WTC11 (cell line): ENCODE data around the gene POLR3A. TPM values are rescaled to one million over a fixed set of nuclear protein-coding genes. Genes with fewer than 3 reads are reported as not detected.

ENCODE experiments used
- ATAC-seq: fragments of 200-7000 bp; cut with Tn5 transposase; 2 replicates; pipeline ENCODE4 v1.10.0; 2021; ENCODE audit warnings: mild to moderate bottlenecking, moderate library complexity
- CTCF ChIA-PET: fragments of 300-600 bp; sonication (Branson Sonifier 250); formaldehyde crosslinking; loops from one replicate; lab custom pipeline; 2021; ENCODE audit warnings: antibody characterized with exemption; lab: Charles Lee
- POLR2A ChIA-PET: fragments of 350-600 bp; sonication (Branson Sonifier 250); formaldehyde crosslinking; loops from one replicate; lab custom pipeline; 2021; ENCODE audit warnings: antibody characterized with exemption; lab: Charles Lee
- DNase-seq: peaks from one replicate; pipeline ENCODE4 v3.0.0; 2021; ENCODE audit warnings: low spot score
- H3K27ac Mint-ChIP-seq: 2 replicates; pipeline ENCODE4 v1.8.0; 2021; ENCODE audit warnings: mixed read lengths
- H3K27me3 Mint-ChIP-seq: 2 replicates; pipeline ENCODE4 v1.8.0; 2021; ENCODE audit warnings: low read depth, mild to moderate bottlenecking, moderate library complexity, mixed read lengths
- H3K36me3 Mint-ChIP-seq: 2 replicates; pipeline ENCODE4 v1.8.0; 2021; ENCODE audit warnings: mixed read lengths
- H3K4me1 Mint-ChIP-seq: 2 replicates; pipeline ENCODE4 v1.8.0; 2022; ENCODE audit warnings: mixed read lengths
- H3K4me3 Mint-ChIP-seq: 2 replicates; pipeline ENCODE4 v1.8.0; 2021; ENCODE audit warnings: mild to moderate bottlenecking, moderate library complexity, mixed read lengths
- H3K9me3 Mint-ChIP-seq: 2 replicates; pipeline ENCODE4 v1.8.0; 2021; ENCODE audit warnings: mixed read lengths
- AR ChIP-seq: fragments of 250-450 bp; sonication (Bioruptor Pico); IDR thresholded peaks from 2 replicates; pipeline ENCODE4 v1.9.0; 2021; ENCODE audit warnings: mild to moderate bottlenecking
- ATF2 ChIP-seq: sonication (generic); formaldehyde crosslinking; IDR thresholded peaks from 2 replicates; pipeline ENCODE4 v1.8.1; 2022; ENCODE audit warnings: low read depth, missing genetic modification reagents, borderline replicate concordance
- ATF3 ChIP-seq: sonication (generic); formaldehyde crosslinking; conservative IDR thresholded peaks from 2 replicates; pipeline ENCODE4 v1.8.1; 2022; ENCODE audit warnings: mild to moderate bottlenecking, missing genetic modification reagents
- ATF6 ChIP-seq: sonication (generic); formaldehyde crosslinking; IDR thresholded peaks from 2 replicates; pipeline ENCODE4 v1.8.1; 2023; ENCODE audit warnings: mild to moderate bottlenecking, missing genetic modification reagents
- ESRRA ChIP-seq: sonication (generic); formaldehyde crosslinking; IDR thresholded peaks from 2 replicates; pipeline ENCODE4 v1.8.1; 2022; ENCODE audit warnings: mild to moderate bottlenecking, missing genetic modification reagents, borderline replicate concordance
- FOXK1 ChIP-seq: sonication (generic); formaldehyde crosslinking; IDR thresholded peaks from 2 replicates; pipeline ENCODE4 v1.8.0; 2022; ENCODE audit warnings: mild to moderate bottlenecking, moderate library complexity, missing genetic modification reagents
- JAZF1 ChIP-seq: fragments of 250-450 bp; sonication (Bioruptor Pico); IDR thresholded peaks from 2 replicates; pipeline ENCODE4 v1.9.0; 2021; ENCODE audit warnings: moderate library complexity, mild to moderate bottlenecking, inconsistent platforms
- NFATC4 ChIP-seq: fragments of 250-450 bp; sonication (Bioruptor Pico); IDR thresholded peaks from 2 replicates; pipeline ENCODE4 v1.9.0; 2021; ENCODE audit warnings: mild to moderate bottlenecking
- NFE2L1 ChIP-seq: sonication (generic); formaldehyde crosslinking; IDR thresholded peaks from 2 replicates; pipeline ENCODE4 v1.8.1; 2023; ENCODE audit warnings: missing genetic modification reagents
- NR2C2 ChIP-seq: sonication (generic); formaldehyde crosslinking; IDR thresholded peaks from 2 replicates; pipeline ENCODE4 v1.8.0; 2022; ENCODE audit warnings: mild to moderate bottlenecking, missing genetic modification reagents
- RORB ChIP-seq: fragments of 250-450 bp; sonication (Bioruptor Pico); IDR thresholded peaks from 2 replicates; pipeline ENCODE4 v1.9.0; 2021; ENCODE audit warnings: mild to moderate bottlenecking
- TP53 ChIP-seq: sonication (generic); formaldehyde crosslinking; IDR thresholded peaks from 2 replicates; pipeline ENCODE4 v1.8.1; 2023; ENCODE audit warnings: mild to moderate bottlenecking, missing genetic modification reagents
- USF2 ChIP-seq: sonication (generic); formaldehyde crosslinking; IDR thresholded peaks from 2 replicates; pipeline ENCODE4 v1.8.1; 2023; ENCODE audit warnings: mild to moderate bottlenecking, missing genetic modification reagents, moderate library complexity
- ZNF138 ChIP-seq: sonication (generic); formaldehyde crosslinking; conservative IDR thresholded peaks from 2 replicates; pipeline ENCODE4 v1.8.1; 2022; ENCODE audit warnings: mild to moderate bottlenecking, moderate library complexity, missing genetic modification reagents
- ZNF219 ChIP-seq: sonication (generic); formaldehyde crosslinking; IDR thresholded peaks from 2 replicates; pipeline ENCODE4 v1.8.0; 2023; ENCODE audit warnings: missing genetic modification reagents, mild to moderate bottlenecking, borderline replicate concordance
- ZNF416 ChIP-seq: fragments of 250-450 bp; sonication (Bioruptor Pico); IDR thresholded peaks from 2 replicates; pipeline ENCODE4 v1.9.0; 2021; ENCODE audit warnings: mild to moderate bottlenecking, inconsistent platforms
- total RNA-seq: library from RNA; stranded (reverse); gene quantifications from 3 replicates; pipeline ENCODE4 v1.2.3, GENCODE V29; 2021

The POLR3A gene
- total RNA-seq, 1 experiment from 2014 or later: 32.2 TPM

GRCh38 chr10:77959384-77959783 lies 69.9 kb downstream of the POLR3A start:
- no peak for ATAC-seq
- TF ChIP-seq USF2 (CRISPR knock-in tag): no peak
- TF ChIP-seq JAZF1 (CRISPR knock-in tag): no peak
- no peak for TF ChIP-seq RORB
- TF ChIP-seq ATF2 (CRISPR knock-in tag): no peak
- TF ChIP-seq ZNF138 (CRISPR knock-in tag): no peak
- no peak for TF ChIP-seq NR2C2 (CRISPR knock-in tag)
- TF ChIP-seq ATF6 (CRISPR knock-in tag): no peak
- TF ChIP-seq ESRRA: no peak
- TF ChIP-seq NFE2L1 (CRISPR knock-in tag): no peak
- TF ChIP-seq AR (CRISPR knock-in tag): no peak
- no peak for TF ChIP-seq ZNF219 (CRISPR knock-in tag)
- no peak for TF ChIP-seq FOXK1 (CRISPR knock-in tag)
- no peak for TF ChIP-seq TP53
- TF ChIP-seq NFATC4: no peak
- TF ChIP-seq ZNF416 (CRISPR knock-in tag): no peak
- TF ChIP-seq, all 79 proteins: peak for 0
- Mint-ChIP-seq H3K4me3 (no peak overlapping the region), H3K9me3 (peaks cover 11% of the 10 kb centered on the region), H3K27me3 (no peaks in the 10 kb centered on the region), H3K36me3 (peaks cover 11% of the 10 kb centered on the region), H3K27ac (no peak overlapping the region; the same call in 1 of the 2 replicates), H3K4me1 (peaks cover 6% of the 10 kb centered on the region)
- ChIA-PET POLR2A (no interaction called here), CTCF (interaction anchor here (1.2 to 1.9 kb wide), 3 partner anchors 10 to 70 kb away, joined by 3 to 7 read pairs (median 6); no protein-coding TSS in a partner anchor)
- no peak for DNase-seq

- ChIA-PET POLR2A (no interaction called here), CTCF (interaction anchor here (1.4 kb wide), 1 partner anchor 108 kb away, joined by 5 read pairs; no protein-coding TSS in a partner anchor)
- Mint-ChIP-seq H3K27ac (no peak overlapping the region), H3K36me3 (peaks cover 21% of the 10 kb centered on the region), H3K27me3 (0 out of 2 replicates have a peak, but pooled peaks cover 3% of the 10 kb centered on the region), H3K9me3 (peaks cover 18% of the 10 kb centered on the region), H3K4me3 (no peak overlapping the region), H3K4me1 (no peaks in the 10 kb centered on the region; the same call in 1 of the 2 replicates)
- TF ChIP-seq ATF3 (CRISPR knock-in tag): no peak
- no peak for ATAC-seq
- DNase-seq: no peak
These were observed 74.2 kb downstream of the POLR3A start for GRCh38 chr10:77955136-77955535.
